ENCODE data around the gene OR2B6.
"Not testable (repeated sequence)": the region's sequence is repeated elsewhere in the genome, so short reads cannot be mapped to it uniquely, and the experiment has no call there.

The OR2B6 gene

GRCh38 chr6:27956941-27957340 lies at the start of gene OR2B6:
Gene OR2B6, plus strand, starts transcription at chr6:27957241. Its CDS starts 0 bp downstream, at chr6:27957241.
- DNase-seq, result no peak

GRCh38 chr6:27908017-27908416 lies 49.0 kb upstream of the OR2B6 start:
- no peak for DNase-seq

GRCh38 chr6:27911956-27912446 lies 45.0 kb upstream of the OR2B6 start, which contains the start of gene OR2B2:
Gene OR2B2, minus strand, starts transcription at chr6:27912396. Its CDS starts 77 bp downstream, at chr6:27912319.
- DNase-seq, result no peak

- no peak for DNase-seq
These were observed 34.1 kb upstream of the OR2B6 start for GRCh38 chr6:27922949-27923348.

GRCh38 chr6:27924179-27924578 lies 32.9 kb upstream of the OR2B6 start:
- DNase-seq, result no peak

GRCh38 chr6:27928041-27928440 lies 29.0 kb upstream of the OR2B6 start:
- not testable (repeated sequence) for DNase-seq

- DNase-seq, result not testable (repeated sequence)
These were observed 27.1 kb upstream of the OR2B6 start for GRCh38 chr6:27929930-27930329.

- DNase-seq, result no peak
These were observed 25.8 kb upstream of the OR2B6 start for GRCh38 chr6:27931209-27931608.

- DNase-seq, result no peak
These were observed 16.3 kb upstream of the OR2B6 start for GRCh38 chr6:27940766-27941165.

- not testable (repeated sequence) for DNase-seq
These were observed 14.0 kb upstream of the OR2B6 start for GRCh38 chr6:27943072-27943471.

GRCh38 chr6:27948237-27948636 lies 8.8 kb upstream of the OR2B6 start:
- DNase-seq, result no peak

GRCh38 chr6:27951040-27951439 lies 6.0 kb upstream of the OR2B6 start:
- no peak for DNase-seq

GRCh38 chr6:27957516-27957915 lies 475 bp downstream of the OR2B6 start:
- no peak for DNase-seq

GRCh38 chr6:27962506-27962905 lies 5.5 kb downstream of the OR2B6 start:
- no peak for DNase-seq

GRCh38 chr6:27966044-27966443 lies 9.0 kb downstream of the OR2B6 start:
- DNase-seq, result no peak

- no peak for DNase-seq
These were observed 9.9 kb downstream of the OR2B6 start for GRCh38 chr6:27966816-27967426.

- DNase-seq, result no peak
These were observed 13.4 kb downstream of the OR2B6 start for GRCh38 chr6:27970444-27970843.

GRCh38 chr6:27972750-27973149 lies 15.7 kb downstream of the OR2B6 start:
- no peak for DNase-seq

- DNase-seq, result no peak
These were observed 20.3 kb downstream of the OR2B6 start for GRCh38 chr6:27977387-27977786.

- no peak for DNase-seq
These were observed 21.7 kb downstream of the OR2B6 start for GRCh38 chr6:27978705-27979104.

GRCh38 chr6:27980111-27980510 lies 23.1 kb downstream of the OR2B6 start:
- no peak for DNase-seq

- DNase-seq, result no peak
These were observed 30.1 kb downstream of the OR2B6 start for GRCh38 chr6:27986928-27987725.

GRCh38 chr6:27994616-27995015 lies 37.6 kb downstream of the OR2B6 start:
- no peak for DNase-seq

GRCh38 chr6:28000351-28001045 lies 43.5 kb downstream of the OR2B6 start:
- no peak for DNase-seq

Measured in femur (tissue), 1 donor.